HG03045 (cell line): ENCODE measurements around the gene DBP.
"Not testable (repeated sequence)": the region's sequence is repeated elsewhere in the genome, so short reads cannot be mapped to it uniquely, and the experiment has no call there.

Experiments used
- ATAC-seq: cut with Tn5 transposase; IDR thresholded peaks from one replicate; pipeline ENCODE4 v1.9.1; 2021; ENCODE audit warnings: mild to moderate bottlenecking, moderate library complexity; ENCODE audit not compliant: unreplicated experiment

The DBP gene

GRCh38 chr19:48642862-48643261 lies 5.7 kb upstream of the DBP start:
- ATAC-seq = no peak

- no peak for ATAC-seq
Observed at GRCh38 chr19:48641850-48642249, 4.7 kb upstream of the DBP start.

GRCh38 chr19:48639483-48640375 lies 2.5 kb upstream of the DBP start:
- no peak for ATAC-seq

DNA sequence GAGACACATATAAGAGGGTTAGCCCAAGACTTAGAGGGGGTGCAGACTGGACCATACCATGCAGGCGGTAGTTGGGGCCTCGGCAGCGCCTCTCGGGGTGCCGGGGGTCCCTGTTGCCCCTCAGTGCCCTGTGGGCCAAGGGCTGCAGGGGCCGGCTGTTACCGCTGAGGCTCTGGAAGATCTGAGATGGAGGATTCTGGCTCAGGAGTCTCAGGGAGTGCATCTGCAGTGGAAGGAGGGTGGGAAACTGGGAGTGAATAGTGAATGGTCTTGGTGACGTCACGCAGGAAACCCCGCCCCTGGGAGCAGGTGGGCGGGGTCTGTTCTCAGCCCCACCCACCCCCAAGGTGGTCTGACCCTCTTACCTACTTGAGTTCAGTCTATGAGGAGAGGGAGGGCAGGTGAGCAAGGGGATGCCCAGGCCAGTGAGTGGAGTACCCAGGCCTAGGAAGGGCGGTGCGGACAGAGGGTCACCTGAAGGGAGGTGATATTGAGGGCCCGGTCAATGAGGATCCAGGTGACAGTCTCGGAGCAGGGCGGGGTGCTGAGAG lies 1.7 kb upstream of the DBP start:
- no peak for ATAC-seq

DNA sequence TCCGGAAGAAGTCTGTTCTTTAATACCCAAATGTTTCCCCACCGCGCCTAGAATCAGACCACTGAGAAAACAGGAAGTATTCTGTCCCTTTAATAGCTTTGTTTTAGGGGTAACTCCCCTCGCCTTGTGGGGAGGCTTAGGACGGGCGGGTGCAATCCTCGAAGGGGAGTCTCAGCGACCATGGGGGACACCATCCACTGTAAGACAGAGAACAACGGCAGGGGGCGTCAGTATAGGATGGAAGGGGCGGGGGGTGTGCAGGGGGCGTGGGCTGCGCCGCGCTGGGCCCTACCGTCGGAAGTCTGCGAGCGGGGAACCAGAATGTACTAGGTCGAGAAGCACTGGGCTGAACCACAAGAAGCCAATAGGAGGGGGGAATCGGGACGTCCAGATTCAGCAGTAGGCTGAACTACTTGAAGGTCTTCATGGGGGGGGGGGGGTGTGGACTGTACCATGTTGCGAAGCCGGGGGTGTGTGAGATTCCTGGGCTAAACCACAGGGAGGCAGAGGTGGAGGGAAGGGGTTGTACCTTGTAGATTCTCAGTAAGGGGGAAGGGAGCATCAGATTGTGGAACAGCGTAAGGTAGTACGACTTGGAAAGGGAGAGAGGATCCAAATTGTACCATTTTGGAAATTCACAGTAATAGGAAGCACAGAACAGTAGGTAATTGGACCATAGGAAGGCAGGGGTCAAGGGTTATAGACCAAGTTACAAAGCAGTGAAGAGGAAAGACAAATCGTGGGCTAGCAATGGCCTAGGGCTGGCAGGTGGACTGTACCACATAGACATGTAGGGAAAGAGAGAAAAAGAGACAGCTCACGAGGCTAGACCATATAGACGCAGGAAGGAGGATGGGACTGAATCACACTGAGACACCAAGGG lies 1.0 kb upstream of the DBP start:
- peak; percentile 11 for ATAC-seq

GRCh38 chr19:48637449-48637947 lies 319 bp upstream of the DBP start:
- peak; percentile 65 for ATAC-seq

DNA sequence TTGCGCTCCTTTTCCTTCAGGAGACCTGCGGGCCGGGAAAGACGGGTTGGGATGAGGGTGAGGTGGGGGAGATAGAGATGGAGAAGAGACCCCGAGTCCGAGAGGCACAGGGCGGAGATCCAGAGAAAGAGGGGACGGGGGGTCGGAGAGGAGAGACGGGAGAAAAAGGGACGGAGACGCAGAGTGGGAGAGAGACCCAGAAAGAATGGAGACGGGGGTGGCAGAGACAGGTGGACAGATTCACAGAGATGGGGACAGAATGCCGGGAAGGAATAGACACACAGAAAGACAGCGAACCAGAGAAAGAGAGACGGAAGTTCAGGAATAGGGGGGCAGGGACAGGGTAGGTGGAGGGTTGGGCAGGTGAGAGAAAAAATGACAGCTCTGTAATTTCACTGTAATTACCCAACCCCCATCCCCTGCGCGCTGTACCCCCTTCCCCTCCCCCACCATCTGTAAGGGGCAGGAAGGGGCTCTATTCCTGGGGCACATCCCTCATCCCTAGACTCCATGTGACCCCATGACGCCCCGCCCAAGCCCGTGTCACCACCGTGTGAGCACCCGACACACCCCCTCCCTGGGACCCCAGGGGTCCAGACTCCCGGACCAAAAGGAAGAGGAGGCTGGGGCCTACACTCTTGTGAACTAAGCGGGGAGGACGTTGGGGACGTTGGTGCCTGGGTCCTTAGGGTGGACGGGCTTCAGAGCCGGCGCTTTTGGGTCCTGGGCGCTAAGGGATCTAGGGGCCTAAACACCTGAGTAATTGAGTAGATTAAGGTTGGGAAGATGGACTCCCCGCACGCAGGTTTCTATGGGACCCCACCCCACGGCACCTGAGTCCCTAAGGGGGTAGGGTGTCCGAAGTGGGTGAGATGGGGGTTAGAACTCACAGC lies 967 bp downstream of the DBP start:
- no peak for ATAC-seq

DNA sequence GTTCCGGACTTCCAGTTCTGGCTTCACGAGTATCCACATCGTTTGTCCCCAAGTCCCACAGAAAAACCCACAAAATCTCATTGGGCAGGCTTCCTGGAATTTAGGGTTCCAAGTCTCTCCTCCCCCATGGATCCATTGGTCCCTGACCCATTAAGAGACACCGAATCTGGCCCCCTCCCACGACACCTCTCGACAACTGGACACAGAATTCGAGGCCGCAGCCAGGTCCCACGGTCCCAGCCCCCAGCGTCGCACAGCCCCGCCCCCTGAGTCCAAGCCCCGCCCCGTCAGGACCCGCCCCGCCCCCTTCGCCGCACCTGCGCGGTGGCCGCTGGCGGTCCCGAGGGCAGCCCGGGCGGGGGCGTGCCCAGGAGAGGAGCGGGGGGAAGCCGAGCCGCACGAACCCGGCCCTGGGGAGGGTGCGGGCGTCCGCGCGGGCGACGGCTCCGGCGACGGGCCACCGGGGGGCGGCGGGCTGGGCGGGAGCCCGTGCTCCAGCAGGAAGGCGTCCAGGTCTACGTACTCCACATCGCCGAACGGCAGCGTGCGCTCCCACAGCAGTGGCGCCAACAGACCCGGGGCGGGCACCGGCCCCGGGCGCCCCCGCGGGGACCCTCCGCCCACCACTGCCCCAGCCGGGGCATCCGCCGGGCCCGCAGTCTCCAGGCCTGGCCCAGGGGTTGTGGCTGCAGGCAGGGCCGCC lies 1.8 kb downstream of the DBP start:
- no peak for ATAC-seq

GRCh38 chr19:48634424-48635262 lies 2.5 kb downstream of the DBP start:
- ATAC-seq = peak; percentile 29

GRCh38 chr19:48634036-48634342 lies 3.2 kb downstream of the DBP start:
- ATAC-seq = no peak

GRCh38 chr19:48633148-48634035 lies 3.8 kb downstream of the DBP start:
- ATAC-seq = no peak

GRCh38 chr19:48632692-48633147 lies 4.5 kb downstream of the DBP start:
- ATAC-seq = no peak

DNA sequence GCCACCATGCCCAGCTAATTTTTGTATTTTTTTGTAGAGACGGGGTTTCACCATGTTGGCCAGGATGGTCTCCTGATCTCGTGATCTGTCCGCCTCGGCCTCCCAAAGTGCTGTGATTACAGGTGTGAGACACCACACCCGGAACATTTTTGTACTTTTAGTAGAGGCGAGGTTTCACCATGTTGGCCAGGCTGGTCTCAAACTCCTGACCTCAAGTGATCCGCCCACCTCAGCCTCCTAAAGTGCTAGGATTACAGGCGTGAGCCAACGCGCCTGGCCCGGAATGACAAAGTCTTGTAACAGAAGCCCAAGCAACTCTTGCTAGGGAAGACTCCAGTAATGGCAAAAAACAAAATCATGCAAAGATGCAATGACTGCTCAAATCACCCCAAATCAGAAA lies 4.9 kb downstream of the DBP start:
- ATAC-seq = not testable (repeated sequence)

- no peak for ATAC-seq
Observed at GRCh38 chr19:48631225-48631624, 6.0 kb downstream of the DBP start.

- ATAC-seq = no peak
Observed at GRCh38 chr19:48630296-48631063, 6.7 kb downstream of the DBP start.

- ATAC-seq = no peak
Observed at GRCh38 chr19:48629599-48630295, 7.4 kb downstream of the DBP start.

GRCh38 chr19:48629297-48629598 lies 7.9 kb downstream of the DBP start:
- no peak for ATAC-seq
